ENCODE data around the gene HIGD1B. TPM values are rescaled to one million over a fixed set of nuclear protein-coding genes. Genes with fewer than 3 reads are reported as not detected.
A peak's percentile ranks its signal among the peaks of the same experiment; 100 is the strongest.

HIGD1B gene
- total RNA-seq, 4 donors from 2014 or later, result 1.8 to 6.6 (median 4.4) TPM

DNA sequence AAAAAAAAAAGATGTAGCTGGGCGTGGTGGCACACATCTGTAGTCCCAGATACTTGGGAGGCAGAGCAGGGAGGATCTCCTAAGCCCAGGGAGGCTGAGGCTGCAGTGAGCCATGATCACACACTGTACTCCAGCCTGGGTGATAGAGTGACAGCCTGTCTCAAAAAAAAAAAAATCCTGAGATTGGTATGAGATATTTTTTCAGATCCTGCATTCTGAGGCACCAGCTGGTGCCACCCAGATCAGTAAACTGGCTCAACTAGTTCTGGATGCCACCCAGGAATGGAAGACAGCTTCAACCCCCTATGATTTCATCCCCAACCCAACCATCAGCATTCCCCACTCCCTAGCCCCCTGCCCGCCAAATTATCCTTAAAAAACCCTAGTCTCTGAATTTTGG is 10.5 kb upstream of the HIGD1B start:
- H3K4me3 ChIP-seq, result no peak overlapping the region
- no peaks in the 10 kb centered on the region for H3K36me3 ChIP-seq
- ATAC-seq (no peak), DNase-seq (no peak)
- intact Hi-C loops (cut with DNase I; ENCODE audit: low total_unique reads), result no loop called here
- no peaks in the 10 kb centered on the region for H3K9me3 ChIP-seq
- in situ Hi-C loops (cut with MboI; ENCODE audit: low sequenced_read_pairs in 4 of 4), result no loop called here
- H3K4me1 ChIP-seq, result no peaks in the 10 kb centered on the region
- H3K27ac ChIP-seq, result no peak overlapping the region
- peaks cover 0 to 18% (median 7%) of the 10 kb centered on the region in 3 donors for H3K27me3 ChIP-seq
- no peak for TF ChIP-seq POLR2A (IDR thresholded peaks at IDR 0.05)
- TF ChIP-seq, protein P1, sequence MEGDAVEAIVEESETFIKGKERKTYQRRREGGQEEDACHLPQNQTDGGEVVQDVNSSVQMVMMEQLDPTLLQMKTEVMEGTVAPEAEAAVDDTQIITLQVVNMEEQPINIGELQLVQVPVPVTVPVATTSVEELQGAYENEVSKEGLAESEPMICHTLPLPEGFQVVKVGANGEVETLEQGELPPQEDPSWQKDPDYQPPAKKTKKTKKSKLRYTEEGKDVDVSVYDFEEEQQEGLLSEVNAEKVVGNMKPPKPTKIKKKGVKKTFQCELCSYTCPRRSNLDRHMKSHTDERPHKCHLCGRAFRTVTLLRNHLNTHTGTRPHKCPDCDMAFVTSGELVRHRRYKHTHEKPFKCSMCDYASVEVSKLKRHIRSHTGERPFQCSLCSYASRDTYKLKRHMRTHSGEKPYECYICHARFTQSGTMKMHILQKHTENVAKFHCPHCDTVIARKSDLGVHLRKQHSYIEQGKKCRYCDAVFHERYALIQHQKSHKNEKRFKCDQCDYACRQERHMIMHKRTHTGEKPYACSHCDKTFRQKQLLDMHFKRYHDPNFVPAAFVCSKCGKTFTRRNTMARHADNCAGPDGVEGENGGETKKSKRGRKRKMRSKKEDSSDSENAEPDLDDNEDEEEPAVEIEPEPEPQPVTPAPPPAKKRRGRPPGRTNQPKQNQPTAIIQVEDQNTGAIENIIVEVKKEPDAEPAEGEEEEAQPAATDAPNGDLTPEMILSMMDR (IDR thresholded peaks at IDR 0.05 in 4 of 5, conservative IDR thresholded peaks at IDR 0.05 in 1 of 5), result no peak

DNA sequence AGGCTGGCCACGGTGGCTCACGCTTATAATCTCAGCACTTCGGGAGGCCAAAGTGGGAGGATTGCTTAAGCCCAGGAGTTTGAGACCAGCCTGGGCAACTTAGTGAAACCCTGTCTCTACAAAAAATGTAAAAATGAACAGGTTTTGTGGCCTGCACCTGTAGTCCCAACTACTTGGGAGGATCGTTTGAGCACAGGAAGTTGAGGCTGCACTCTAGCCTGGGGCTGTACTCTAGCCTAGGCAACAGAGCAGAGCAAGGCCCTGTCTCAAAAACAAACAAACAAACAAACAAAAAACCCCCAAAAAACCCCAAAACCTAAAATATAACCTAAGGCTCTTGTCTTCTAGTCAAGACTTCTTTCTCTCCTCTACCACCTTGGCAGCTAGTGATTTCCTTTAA is 7.4 kb upstream of the HIGD1B start:
- no peaks in the 10 kb centered on the region for H3K9me3 ChIP-seq
- H3K4me3 ChIP-seq, result no peak overlapping the region
- no peaks in the 10 kb centered on the region for H3K36me3 ChIP-seq
- no peak for DNase-seq
- TF ChIP-seq, protein P1 (IDR thresholded peaks at IDR 0.05 in 4 of 5, conservative IDR thresholded peaks at IDR 0.05 in 1 of 5), result no peak
- no peak for TF ChIP-seq POLR2A (IDR thresholded peaks at IDR 0.05)
- ATAC-seq, result no peak
- intact Hi-C loops (cut with DNase I; ENCODE audit: low total_unique reads), result no loop called here
- H3K4me1 ChIP-seq, result no peaks in the 10 kb centered on the region
- in situ Hi-C loops (cut with MboI; ENCODE audit: low sequenced_read_pairs in 4 of 4), result no loop called here
- H3K27ac ChIP-seq, result no peak overlapping the region
- no peaks in the 10 kb centered on the region for H3K27me3 ChIP-seq

DNA sequence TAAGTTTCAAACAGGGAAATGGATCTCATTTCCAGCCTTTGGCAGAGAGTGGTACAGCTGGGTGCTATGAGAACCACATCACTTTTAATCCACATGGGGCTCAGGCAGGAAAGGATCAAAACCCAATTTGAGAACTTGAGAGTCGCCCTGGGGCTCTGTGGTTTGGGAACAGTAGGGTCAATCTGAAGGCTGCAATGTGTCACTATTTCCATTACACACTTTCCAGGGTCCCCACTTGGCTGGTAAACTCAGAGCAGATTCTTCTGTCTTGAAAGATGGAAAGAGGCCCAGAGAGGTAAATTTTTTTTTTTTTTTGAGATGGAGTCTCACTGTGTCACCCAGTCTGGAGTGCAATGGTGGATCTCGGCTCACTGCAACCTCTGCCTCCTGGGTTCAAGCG is 6.7 kb upstream of the HIGD1B start:
- peaks cover 0 to 2% (median under 1%) of the 10 kb centered on the region in 3 donors for H3K27me3 ChIP-seq
- DNase-seq (no peak), ATAC-seq (no peak)
- H3K4me3 ChIP-seq, result no peak overlapping the region
- no peak overlapping the region for H3K27ac ChIP-seq
- H3K9me3 ChIP-seq, result no peaks in the 10 kb centered on the region
- no peaks in the 10 kb centered on the region for H3K36me3 ChIP-seq
- no peaks in the 10 kb centered on the region for H3K4me1 ChIP-seq
- no peak for TF ChIP-seq POLR2A (IDR thresholded peaks at IDR 0.05)
- TF ChIP-seq, protein P1 (IDR thresholded peaks at IDR 0.05 in 4 of 5, conservative IDR thresholded peaks at IDR 0.05 in 1 of 5), result no peak
- intact Hi-C loops (cut with DNase I; ENCODE audit: low total_unique reads), result no loop called here
- in situ Hi-C loops (cut with MboI; ENCODE audit: low sequenced_read_pairs in 4 of 4), result no loop called here

DNA sequence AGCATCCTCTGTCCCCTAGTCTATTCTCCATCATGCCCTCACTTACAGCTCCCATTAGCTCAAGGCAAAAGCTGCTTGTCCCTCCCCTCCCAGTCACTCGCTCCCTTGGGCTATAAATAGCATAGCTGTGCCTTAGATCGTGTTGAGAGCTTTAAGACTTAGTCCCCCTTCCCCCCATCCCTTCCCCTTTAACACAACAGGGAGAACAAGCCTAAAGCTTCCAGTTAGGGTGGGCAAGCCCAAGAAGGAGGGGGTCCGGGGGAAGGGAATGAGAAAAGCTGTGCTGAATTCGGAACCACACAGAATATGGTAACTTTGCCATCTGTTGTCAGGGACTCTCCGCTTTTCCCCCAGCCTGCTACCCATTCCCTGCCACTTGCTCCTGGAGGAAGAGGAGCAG is 4.9 kb upstream of the HIGD1B start:
- intact Hi-C loops (cut with DNase I; ENCODE audit: low total_unique reads), result no loop called here
- H3K27ac ChIP-seq, result peak overlapping the region in 2 of 4 donors; percentile 33 to 39
- no peak for TF ChIP-seq POLR2A (IDR thresholded peaks at IDR 0.05)
- TF ChIP-seq, protein P1 (IDR thresholded peaks at IDR 0.05 in 4 of 5, conservative IDR thresholded peaks at IDR 0.05 in 1 of 5), result no peak
- H3K4me3 ChIP-seq, result no peak overlapping the region
- ATAC-seq, result no peak
- no peaks in the 10 kb centered on the region for H3K9me3 ChIP-seq
- H3K4me1 ChIP-seq, result no peaks in the 10 kb centered on the region
- in situ Hi-C loops (cut with MboI; ENCODE audit: low sequenced_read_pairs in 4 of 4), result no loop called here
- no peaks in the 10 kb centered on the region for H3K36me3 ChIP-seq
- peaks cover 0 to 5% (median 5%) of the 10 kb centered on the region in 3 donors for H3K27me3 ChIP-seq
- DNase-seq, result no peak

- in situ Hi-C loops (cut with MboI; ENCODE audit: low sequenced_read_pairs in 4 of 4), result no loop called here
- ATAC-seq (peak; percentile 33 to 54), DNase-seq (no peak)
- Histone ChIP-seq H3K9me3 (no peaks in the 10 kb centered on the region), H3K27me3 (peaks cover 0 to 5% (median 5%) of the 10 kb centered on the region in 3 donors), H3K4me3 (no peak overlapping the region), H3K36me3 (no peaks in the 10 kb centered on the region), H3K27ac (peak overlapping the region in 1 of 4 donors; percentile 41), H3K4me1 (no peaks in the 10 kb centered on the region)
- TF ChIP-seq, protein P1 (IDR thresholded peaks at IDR 0.05 in 4 of 5, conservative IDR thresholded peaks at IDR 0.05 in 1 of 5), result no peak
- no peak for TF ChIP-seq POLR2A (IDR thresholded peaks at IDR 0.05)
- intact Hi-C loops (cut with DNase I; ENCODE audit: low total_unique reads), result no loop called here
These were observed 3.3 kb upstream of the HIGD1B start for GRCh38 chr17:44844390-44844830.
